HEK293 (cell line): Measurements from ENCODE around the gene R3HDML.

Experiments
- CTCF ChIA-PET: fragments of 350-600 bp; formaldehyde crosslinking; extraction: SDS; loops from one replicate; lab custom pipeline; 2021; ENCODE audit warnings: antibody characterized with exemption; lab: Yijun Ruan, JAX
- POLR2A ChIA-PET: fragments of 300-600 bp; formaldehyde crosslinking; extraction: SDS; loops from one replicate; lab custom pipeline; 2020; ENCODE audit warnings: antibody characterized with exemption, inconsistent platforms; lab: Yijun Ruan, JAX
- H3K27ac ChIP-seq: fragments of 200-500 bp; sonication (Bioruptor generic); 2 replicates; pipeline ENCODE4 v1.5.1; 2014; ENCODE audit warnings: low read depth, low read length, control low read depth, inconsistent platforms; ENCODE audit errors: extremely low read depth
- H3K36me3 ChIP-seq, 2 experiments: fragments of 200-500 bp in 1 of 2; sonication (Bioruptor generic) in 1 of 2; 1 replicate in 1 of 2; 2 replicates in 1 of 2; pipeline ENCODE4 v1.5.1; 2014 to 2017; ENCODE audit warnings: inconsistent platforms in 2 of 2, low read length in 2 of 2; ENCODE audit not compliant: control insufficient read depth in 2 of 2, insufficient read depth in 1 of 2
- H3K4me1 ChIP-seq: fragments of 200-500 bp; sonication (Bioruptor generic); 2 replicates; pipeline ENCODE4 v1.5.1; 2014; ENCODE audit warnings: mild to moderate bottlenecking, low read length, inconsistent platforms; ENCODE audit not compliant: control insufficient read depth, insufficient read depth
- H3K4me3 ChIP-seq: 2 replicates; pipeline ENCODE4 v1.5.1; 2011; ENCODE audit warnings: low read depth, mild to moderate bottlenecking, control low read depth, low read length, moderate library complexity
- H3K9me3 ChIP-seq: fragments of 200-500 bp; sonication (Bioruptor generic); 2 replicates; pipeline ENCODE4 v1.5.1; 2014; ENCODE audit warnings: low read depth, low read length, inconsistent platforms; ENCODE audit not compliant: control insufficient read depth, insufficient read depth
- INSM2 ChIP-seq: fragments of 450-650 bp; formaldehyde crosslinking; IDR thresholded peaks from 2 replicates; pipeline ENCODE4 v1.5.1; 2016; ENCODE audit warnings: missing biosample characterization, missing genetic modification characterization
- KLF8 ChIP-seq: fragments of 450-650 bp; formaldehyde crosslinking; IDR thresholded peaks from 2 replicates; pipeline ENCODE4 v1.5.1; 2016; ENCODE audit warnings: missing biosample characterization, missing genetic modification characterization
- OVOL3 ChIP-seq: fragments of 450-650 bp; formaldehyde crosslinking; IDR thresholded peaks from 2 replicates; pipeline ENCODE4 v1.5.1; 2016; ENCODE audit warnings: missing biosample characterization, missing genetic modification characterization
- PRDM1 ChIP-seq: fragments of 450-650 bp; formaldehyde crosslinking; IDR thresholded peaks from 2 replicates; pipeline ENCODE4; 2016; ENCODE audit warnings: missing biosample characterization, missing genetic modification characterization
- PRDM6 ChIP-seq: fragments of 450-650 bp; formaldehyde crosslinking; IDR thresholded peaks from 2 replicates; pipeline ENCODE4 v1.5.1; 2017; ENCODE audit warnings: missing biosample characterization, missing genetic modification characterization
- REST ChIP-seq: fragments of 450-650 bp; formaldehyde crosslinking; IDR thresholded peaks from 2 replicates; pipeline ENCODE4 v1.5.1; 2016; ENCODE audit warnings: missing biosample characterization, missing genetic modification characterization
- SETDB1 ChIP-seq: IDR thresholded peaks from one replicate; pipeline ENCODE4 v1.6.1; 2017; ENCODE audit warnings: mild to moderate bottlenecking, low read length, moderate library complexity, mixed read lengths; ENCODE audit not compliant: insufficient read length
- ZBTB6 ChIP-seq: fragments of 450-650 bp; formaldehyde crosslinking; IDR thresholded peaks from 2 replicates; pipeline ENCODE4 v1.5.1; 2017; ENCODE audit warnings: missing biosample characterization, missing genetic modification characterization
- ZFHX2 ChIP-seq: fragments of 450-650 bp; formaldehyde crosslinking; conservative IDR thresholded peaks from 2 replicates; pipeline ENCODE4 v1.5.1; 2016; ENCODE audit warnings: missing biosample characterization, missing genetic modification characterization
- ZNF10 ChIP-seq: fragments of 450-650 bp; formaldehyde crosslinking; IDR thresholded peaks from 2 replicates; pipeline ENCODE4 v1.5.1; 2017; ENCODE audit warnings: missing biosample characterization, missing genetic modification characterization
- ZNF19 ChIP-seq: fragments of 450-650 bp; formaldehyde crosslinking; IDR thresholded peaks from 2 replicates; pipeline ENCODE4; 2016; ENCODE audit warnings: missing biosample characterization, missing genetic modification characterization, low read depth
- ZNF510 ChIP-seq: fragments of 450-650 bp; formaldehyde crosslinking; IDR thresholded peaks from 2 replicates; pipeline ENCODE4 v1.5.1; 2018; ENCODE audit warnings: mild to moderate bottlenecking, missing genetic modification characterization, missing biosample characterization; ENCODE audit not compliant: insufficient replicate concordance
- ZNF521 ChIP-seq: fragments of 450-650 bp; formaldehyde crosslinking; IDR thresholded peaks from 2 replicates; pipeline ENCODE4 v1.5.1; 2017; ENCODE audit warnings: missing biosample characterization, mild to moderate bottlenecking, missing genetic modification characterization
- ZNF580 ChIP-seq: fragments of 450-650 bp; formaldehyde crosslinking; IDR thresholded peaks from 2 replicates; pipeline ENCODE4 v1.5.1; 2016; ENCODE audit warnings: missing biosample characterization, missing genetic modification characterization
- ZNF626 ChIP-seq: fragments of 450-650 bp; sonication (Bioruptor Pico); formaldehyde crosslinking; IDR thresholded peaks from 2 replicates; pipeline ENCODE4 v1.5.1; 2018; ENCODE audit warnings: missing biosample characterization, missing genetic modification characterization, inconsistent platforms
- ZNF629 ChIP-seq: fragments of 450-650 bp; formaldehyde crosslinking; IDR thresholded peaks from 2 replicates; pipeline ENCODE4 v1.5.1; 2017; ENCODE audit warnings: missing biosample characterization, missing genetic modification characterization
- ZNF658 ChIP-seq: fragments of 450-650 bp; formaldehyde crosslinking; IDR thresholded peaks from 2 replicates; pipeline ENCODE4; 2016; ENCODE audit warnings: missing biosample characterization, missing genetic modification characterization
- ZNF704 ChIP-seq: fragments of 450-650 bp; formaldehyde crosslinking; IDR thresholded peaks from 2 replicates; pipeline ENCODE4 v1.5.1; 2016; ENCODE audit warnings: missing biosample characterization, missing genetic modification characterization
- ZSCAN4 ChIP-seq: fragments of 450-650 bp; formaldehyde crosslinking; IDR thresholded peaks from 2 replicates; pipeline ENCODE4 v1.5.1; 2017; ENCODE audit warnings: missing biosample characterization, missing genetic modification characterization

The R3HDML gene

GRCh38 chr20:44336725-44337380, at the start of gene R3HDML:
Gene R3HDML, plus strand, starts transcription at chr20:44337043. Its CDS starts 115 bp downstream, at chr20:44337158.
- no peak for TF ChIP-seq ZNF629 (tag by site-specific recombination)
- TF ChIP-seq ZNF626 (tag by site-specific recombination), result no peak
- TF ChIP-seq PRDM6, result no peak
- no peak for TF ChIP-seq ZBTB6 (tag by site-specific recombination)
- TF ChIP-seq ZFHX2 (tag by site-specific recombination), result no peak
- TF ChIP-seq REST (tag by site-specific recombination), result no peak
- TF ChIP-seq INSM2 (tag by site-specific recombination), result no peak
- no peak for TF ChIP-seq ZNF580 (tag by site-specific recombination)
- no peak for TF ChIP-seq ZNF510 (tag by site-specific recombination)
- TF ChIP-seq ZNF521 (tag by site-specific recombination), result no peak
- no peak for TF ChIP-seq PRDM1
- no peak for TF ChIP-seq OVOL3
- no peak for TF ChIP-seq ZSCAN4
- TF ChIP-seq KLF8 (tag by site-specific recombination), result no peak
- TF ChIP-seq ZNF19 (tag by site-specific recombination), result no peak
- no peak for TF ChIP-seq SETDB1
- no peak for TF ChIP-seq ZNF704 (tag by site-specific recombination)
- no peak for TF ChIP-seq ZNF10
- TF ChIP-seq ZNF658, result no peak
- ChIA-PET POLR2A (no interaction called here), CTCF (interaction anchor here (1.0 kb wide), 1 partner anchor 47 kb away, joined by 3 read pairs; no protein-coding TSS in a partner anchor)
- H3K36me3 ChIP-seq, result no peaks in the 10 kb centered on the region
- no peaks in the 10 kb centered on the region for H3K4me1 ChIP-seq
- H3K27ac ChIP-seq, result no peak within 1 kb of the TSS
- H3K4me3 ChIP-seq, result no peak within 1 kb of the TSS
- no peaks in the 10 kb centered on the region for H3K9me3 ChIP-seq
